ENCODE results near the gene USP44.

- no peak for TF ChIP-seq CTCF (IDR thresholded peaks at IDR 0.05)
- TF ChIP-seq POLR2A (IDR thresholded peaks at IDR 0.05) = no peak
- TF ChIP-seq EP300 (IDR thresholded peaks at IDR 0.05) = no peak
These were observed 1.7 kb downstream of the USP44 start for GRCh38 chr12:95549392-95550084.
